ENCODE measurements around the gene SELENOO.

The SELENOO gene

GRCh38 chr22:50256258-50256862 is 55.5 kb downstream of the SELENOO start:
- DNase-seq = no peak

- no peak for DNase-seq
Observed at GRCh38 chr22:50257041-50257440, 56.2 kb downstream of the SELENOO start.

- no peak for DNase-seq
Observed at GRCh38 chr22:50257451-50258360, 56.9 kb downstream of the SELENOO start.

- no peak for DNase-seq
Observed at GRCh38 chr22:50258361-50259292, 57.8 kb downstream of the SELENOO start.

GRCh38 chr22:50259302-50259701 is 58.5 kb downstream of the SELENOO start:
- no peak for DNase-seq

GRCh38 chr22:50260434-50260800 is 59.6 kb downstream of the SELENOO start:
- no peak for DNase-seq

GRCh38 chr22:50260801-50261614 is 60.2 kb downstream of the SELENOO start:
- peak in 1 of 5 donors; percentile 39 for DNase-seq

GRCh38 chr22:50261615-50262459 is 61.0 kb downstream of the SELENOO start, which contains the start of gene MAPK12:
Gene MAPK12, minus strand, starts transcription at chr22:50261683. Its CDS starts 174 bp downstream, at chr22:50261509.
- no peak for DNase-seq

GRCh38 chr22:50262460-50262911 is 61.7 kb downstream of the SELENOO start:
- no peak for DNase-seq

GRCh38 chr22:50262973-50263617 is 62.3 kb downstream of the SELENOO start:
- DNase-seq = no peak

- DNase-seq = no peak
Observed at GRCh38 chr22:50264104-50264745, 63.4 kb downstream of the SELENOO start.

- no peak for DNase-seq
Observed at GRCh38 chr22:50264946-50265669, 64.3 kb downstream of the SELENOO start.

GRCh38 chr22:50266994-50267393 is 66.2 kb downstream of the SELENOO start:
- no peak for DNase-seq

Data from T-helper 1 cell (primary cell).